CD4-positive, alpha-beta T cell treated with Interleukin-17A for 4 hours (primary cell): ENCODE data around the gene IDI1.
"Not testable (repeated sequence)": the region's sequence is repeated elsewhere in the genome, so short reads cannot be mapped to it uniquely, and the experiment has no call there.

Experiments
- DNase-seq: peaks from one replicate; pipeline ENCODE4 v3.0.0-alpha.2; 2020; ENCODE audit warnings: mixed read lengths

Gene IDI1

DNA sequence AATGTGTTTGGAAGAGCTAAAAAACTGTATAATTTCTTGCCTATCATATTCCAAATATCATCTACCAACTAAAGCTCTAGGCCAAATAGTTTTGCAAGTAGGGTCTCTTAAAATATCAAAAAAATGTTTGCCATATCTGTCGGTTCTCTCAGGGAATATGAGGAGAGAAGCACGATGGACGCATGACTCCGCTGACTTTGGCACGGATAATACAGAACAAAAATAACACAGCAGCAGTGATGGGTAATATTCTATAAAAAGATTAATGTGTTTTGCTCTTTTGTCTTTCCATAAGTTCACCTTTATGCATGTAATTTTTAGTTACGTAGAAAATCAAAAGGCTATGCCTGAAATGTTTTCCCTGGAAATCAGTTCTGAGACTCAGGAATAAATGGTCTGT is 22.3 kb downstream of the IDI1 start:
- DNase-seq = no peak

DNA sequence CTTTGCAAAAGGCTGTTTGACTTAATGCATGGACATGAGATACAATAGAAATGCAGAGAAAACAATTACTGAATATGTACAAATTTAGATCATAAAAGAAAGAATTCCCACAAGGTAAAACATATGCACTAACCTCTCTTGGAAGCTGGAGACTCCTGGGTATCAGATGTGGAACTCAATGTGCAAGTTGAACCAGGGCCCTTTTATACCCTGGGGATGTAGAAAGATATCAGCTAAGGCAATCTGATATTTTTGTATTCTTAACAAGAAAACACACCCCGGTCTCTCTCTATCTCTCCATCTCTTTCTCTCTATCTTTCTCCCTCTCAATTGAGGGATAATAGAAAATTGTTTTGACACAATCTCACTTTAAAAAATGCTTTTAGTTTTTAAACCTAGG is 23.2 kb downstream of the IDI1 start, which contains the start of gene IDI2:
Gene IDI2, minus strand, starts transcription at position 177 of the 400 bp plus-strand sequence. CDS start 1,136 bp downstream, outside the sequence.
- no peak for DNase-seq

DNA sequence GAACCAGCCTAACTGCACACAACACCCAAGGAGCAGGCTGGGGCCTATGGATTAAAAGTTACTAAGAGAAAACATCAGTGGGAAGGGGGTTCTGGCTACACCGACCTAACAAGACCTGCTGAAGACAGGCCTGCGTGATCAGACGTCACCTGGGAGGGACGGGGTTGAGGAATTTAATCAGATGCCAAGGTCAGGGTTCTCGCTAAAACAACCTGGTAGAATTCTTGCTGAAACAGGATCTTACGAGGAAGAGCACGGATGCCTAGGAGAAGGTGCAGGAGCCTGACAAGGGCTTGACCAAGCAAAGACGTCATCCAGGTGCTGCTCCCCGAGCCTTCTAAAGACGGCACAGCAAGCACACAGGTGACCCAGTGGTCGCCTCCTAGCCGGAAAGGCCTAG is 24.8 kb downstream of the IDI1 start:
- DNase-seq = no peak

DNA sequence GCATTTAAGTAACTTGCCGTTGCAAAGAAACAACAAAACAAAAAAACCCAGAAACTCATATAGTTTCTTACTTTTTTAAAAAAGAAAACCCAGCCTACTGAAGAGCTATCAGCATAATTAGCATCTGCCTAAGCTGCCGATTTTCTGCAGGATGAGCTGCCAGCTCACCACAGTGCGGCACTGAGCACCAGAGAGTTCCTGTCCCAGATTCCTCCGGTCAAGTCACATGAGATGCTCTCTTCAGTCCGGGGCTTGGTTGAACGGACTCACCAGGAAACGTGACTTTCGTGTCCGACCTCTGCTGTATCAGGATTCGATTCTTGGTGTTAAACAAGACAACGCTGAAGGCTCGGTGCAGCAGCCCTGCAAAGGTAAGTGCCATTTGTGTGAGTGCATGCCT is 26.5 kb downstream of the IDI1 start:
- no peak for DNase-seq

GRCh38 chr10:1020958-1021357 is 28.0 kb downstream of the IDI1 start:
- no peak for DNase-seq

DNA sequence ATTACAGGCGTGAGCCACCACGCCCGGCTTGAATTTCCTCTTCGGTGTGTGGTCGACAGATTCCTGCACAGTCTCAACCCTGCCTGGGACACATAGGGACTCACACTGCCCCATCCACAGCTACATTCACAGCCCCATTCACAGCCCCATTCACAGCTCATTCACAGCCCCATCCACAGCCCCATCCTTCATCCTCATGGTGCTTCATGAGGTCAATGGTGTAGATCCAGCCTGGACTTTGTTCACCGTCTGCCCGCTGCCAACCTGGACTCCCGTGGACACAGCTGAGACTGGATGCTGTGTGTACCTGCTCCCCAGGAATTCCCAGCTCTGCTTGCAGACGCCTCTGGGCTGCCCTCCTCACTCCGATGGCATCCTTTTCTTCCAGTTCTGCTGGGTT is 28.5 kb downstream of the IDI1 start:
- no peak for DNase-seq

GRCh38 chr10:1019362-1019761 is 29.6 kb downstream of the IDI1 start:
- no peak for DNase-seq

- DNase-seq = no peak
Observed at GRCh38 chr10:1015688-1016087, 33.2 kb downstream of the IDI1 start.

DNA sequence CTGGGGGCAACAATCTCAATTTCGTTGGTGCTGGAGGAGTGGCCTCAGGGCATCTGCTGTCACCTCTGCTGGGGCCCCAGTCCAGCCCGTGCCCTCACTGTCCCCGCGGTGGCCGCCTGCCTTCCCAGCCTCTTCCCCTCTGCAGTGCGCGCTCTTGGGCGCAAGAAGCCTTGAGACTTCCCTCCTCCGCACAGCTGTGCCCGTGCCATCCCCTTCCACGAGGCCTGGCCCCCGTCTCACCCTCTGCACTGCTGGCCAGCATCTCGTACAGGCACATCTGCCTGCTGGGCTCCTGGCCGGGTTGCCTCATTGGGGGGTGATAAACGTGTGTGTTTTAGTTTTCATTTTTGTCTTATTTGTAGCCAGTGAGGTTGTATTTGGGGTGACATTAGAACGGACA is 37.2 kb downstream of the IDI1 start:
- DNase-seq = no peak

- DNase-seq = no peak
Observed at GRCh38 chr10:1010703-1011102, 38.2 kb downstream of the IDI1 start.

GRCh38 chr10:1009947-1010346 is 39.0 kb downstream of the IDI1 start:
- DNase-seq = not testable (repeated sequence)

- no peak for DNase-seq
Observed at GRCh38 chr10:1009071-1009494, 39.8 kb downstream of the IDI1 start.

- no peak for DNase-seq
Observed at GRCh38 chr10:1007583-1007982, 41.3 kb downstream of the IDI1 start.

DNA sequence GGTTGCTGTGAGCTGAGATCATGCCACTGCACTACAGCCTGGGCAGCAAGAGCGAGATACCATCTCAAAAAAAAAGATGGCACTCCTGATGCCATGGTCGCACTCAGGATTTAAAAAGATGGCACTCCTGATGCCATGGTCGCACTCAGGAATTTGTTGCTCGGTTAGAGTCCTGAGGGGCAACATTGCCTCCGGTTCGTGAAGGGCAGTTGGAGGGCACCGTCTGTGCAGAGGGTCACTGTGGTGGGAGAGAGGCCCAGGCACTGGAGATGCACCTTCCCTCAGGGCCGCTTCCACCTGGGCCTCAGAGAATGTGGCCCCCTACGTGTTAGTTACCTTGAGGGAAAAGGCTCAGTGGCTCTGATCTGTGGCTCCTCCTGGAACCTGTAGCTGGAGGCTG is 42.3 kb downstream of the IDI1 start:
- no peak for DNase-seq

- no peak for DNase-seq
Observed at GRCh38 chr10:1003884-1004670, 44.8 kb downstream of the IDI1 start.

DNA sequence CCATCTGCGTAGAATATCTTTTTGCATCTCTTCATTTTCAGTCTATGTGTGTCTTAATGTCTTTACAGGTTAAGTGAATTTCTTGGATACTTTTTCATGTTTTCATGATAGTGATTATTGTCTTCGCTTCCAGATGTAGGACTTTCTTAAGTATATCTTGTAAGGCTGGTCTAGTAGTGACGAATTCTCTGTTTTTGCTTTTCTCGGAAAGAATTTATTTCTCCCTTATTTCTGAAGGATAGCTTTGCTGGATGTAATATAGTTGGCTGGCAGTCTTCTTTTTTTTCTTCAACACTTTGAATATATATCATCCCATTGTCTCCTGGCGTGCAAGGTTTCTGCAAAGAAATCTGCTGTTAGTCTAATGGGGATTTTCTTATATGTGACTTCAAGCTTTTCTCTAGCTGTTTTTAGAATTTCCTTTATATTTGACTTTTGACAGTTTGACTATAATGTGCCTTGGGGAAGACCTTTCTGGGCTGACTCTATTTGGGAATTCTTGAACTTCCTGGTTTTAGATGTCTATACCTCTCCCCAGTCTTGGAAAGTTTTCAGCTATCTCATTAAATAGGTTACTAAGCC is 46.4 kb downstream of the IDI1 start:
- no peak for DNase-seq

GRCh38 chr10:997266-998022 is 51.5 kb downstream of the IDI1 start:
- no peak for DNase-seq

DNA sequence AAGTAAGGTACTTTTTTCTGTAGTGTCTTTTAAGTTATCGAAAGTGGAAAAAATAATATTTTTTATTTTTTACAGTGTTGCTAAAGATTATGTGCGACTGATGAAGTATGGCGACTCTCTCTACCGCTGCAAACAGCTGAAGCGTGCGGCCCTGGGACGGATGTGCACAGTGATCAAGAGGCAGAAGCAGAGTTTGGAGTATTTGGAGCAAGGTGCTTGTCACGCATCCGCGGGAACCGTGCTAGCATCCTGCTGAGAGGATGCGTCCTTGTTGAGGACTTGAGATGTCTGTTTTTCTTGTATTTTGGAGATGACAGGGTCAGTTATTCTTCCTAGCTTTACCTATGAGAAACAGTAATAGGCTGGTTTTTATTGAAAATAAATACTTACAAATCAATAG is 52.9 kb downstream of the IDI1 start:
- no peak for DNase-seq

GRCh38 chr10:995559-995926 is 53.4 kb downstream of the IDI1 start:
- DNase-seq = no peak

DNA sequence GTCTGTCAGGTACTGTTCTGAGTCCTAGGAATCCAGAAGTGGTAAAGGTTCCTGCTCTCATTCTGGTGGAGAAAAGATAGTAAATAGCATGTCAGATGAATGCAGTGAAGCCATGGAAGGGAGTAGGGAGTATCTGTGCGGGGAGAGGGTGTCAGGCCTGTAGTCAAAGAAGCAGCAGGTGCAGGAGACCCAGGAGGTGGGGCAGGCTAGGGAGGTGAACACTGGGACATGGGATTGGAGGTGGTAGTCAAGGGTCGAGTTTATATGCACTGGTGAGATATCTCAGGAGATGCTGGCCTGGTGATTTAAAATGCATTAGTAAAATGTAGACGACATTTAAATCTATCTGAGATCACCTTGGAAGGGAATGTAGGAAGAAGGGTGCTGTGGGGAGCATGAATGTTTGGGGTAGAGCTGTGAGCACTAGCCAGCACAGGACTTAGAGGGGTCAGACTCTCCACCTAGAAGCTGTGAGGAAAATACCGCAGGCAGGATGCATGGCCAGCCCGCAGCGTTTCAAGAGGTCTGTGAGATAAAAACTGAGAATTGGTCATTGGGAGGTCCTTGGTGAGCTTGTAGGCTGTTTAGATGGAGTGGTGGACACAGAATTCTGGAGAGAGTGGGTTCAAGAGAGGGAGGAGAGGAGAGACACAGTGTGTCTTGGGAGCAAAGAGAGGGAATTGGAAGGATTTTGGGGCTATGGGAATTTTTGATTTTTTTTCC is 53.9 kb downstream of the IDI1 start:
- no peak for DNase-seq

GRCh38 chr10:992871-993270 is 56.0 kb downstream of the IDI1 start:
- no peak for DNase-seq

DNA sequence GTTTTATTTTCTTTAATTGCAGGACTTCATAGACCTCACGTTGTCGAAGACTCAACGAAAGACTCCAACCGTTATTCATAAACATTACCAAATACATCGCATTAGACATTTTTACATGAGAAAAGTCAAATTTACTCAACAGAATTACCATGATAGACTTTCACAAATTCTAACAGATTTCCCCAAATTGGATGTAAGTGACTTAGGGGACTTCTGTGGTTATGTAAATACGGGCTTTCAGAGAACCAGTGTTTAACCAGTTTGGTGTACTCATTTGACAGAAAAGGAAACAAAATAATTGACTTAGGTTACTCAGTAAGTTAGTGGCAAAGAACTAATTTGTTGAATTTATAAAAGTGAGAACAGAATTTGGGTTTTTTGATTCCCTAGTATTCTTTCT is 56.5 kb downstream of the IDI1 start:
- DNase-seq = no peak

GRCh38 chr10:990808-991207 is 58.1 kb downstream of the IDI1 start:
- no peak for DNase-seq
